Neural progenitor cell (in vitro differentiated cells): ENCODE results near the gene AGBL4.

Experiments used
- CTCF ChIP-seq: fragments of 200-600 bp; sonication (generic); IDR thresholded peaks from 2 replicates; pipeline ENCODE4 v1.5.1; 2017; ENCODE audit warnings: antibody characterized with exemption, mild to moderate bottlenecking
- EZH2 ChIP-seq: fragments of 200-600 bp; sonication (generic); IDR thresholded peaks from 2 replicates; pipeline ENCODE4 v1.6.1; 2017; ENCODE audit warnings: antibody characterized with exemption, mild to moderate bottlenecking, moderate library complexity
- EZH2phosphoT487 ChIP-seq: fragments of 200-600 bp; sonication (generic); IDR thresholded peaks from 2 replicates; pipeline ENCODE4 v1.6.1; 2017; ENCODE audit warnings: antibody characterized with exemption

- no peak for TF ChIP-seq CTCF
- no peak for TF ChIP-seq EZH2
- TF ChIP-seq EZH2phosphoT487: no peak
Measured at GRCh38 chr1:48969971-48970370, 1053.8 kb downstream of the AGBL4 start.
